Stomach (tissue), 9 donors: ENCODE results near the gene NADK. TPM values are rescaled to one million over a fixed set of nuclear protein-coding genes. Genes with fewer than 3 reads are reported as not detected.

Source experiments
- DNase-seq, 2 donors: peaks; one replicate each; pipeline versions ENCODE4 v3.0.0 to v3.0.0-alpha.2; 2013 to 2019
- H3K27ac ChIP-seq, 5 donors: fragments of 200-600 bp in 4 of 5; sonication (generic) in 4 of 5; one replicate each; pipeline ENCODE4 v1.5.1; 2013 to 2019; ENCODE audit warnings: mild to moderate bottlenecking in 1 of 5, moderate library complexity in 1 of 5
- H3K27me3 ChIP-seq, 3 donors: fragments of 200-600 bp; sonication (generic); one replicate each; pipeline ENCODE4 v1.5.1; 2017 to 2019; ENCODE audit warnings: mixed run types in 1 of 3
- H3K36me3 ChIP-seq, 4 donors: fragments of 200-600 bp; sonication (generic); 1 replicate in 3 of 4; 2 replicates in 1 of 4; pipeline ENCODE4 v1.5.1; 2016 to 2019
- H3K4me1 ChIP-seq, 4 donors: fragments of 200-600 bp; sonication (generic); one replicate each; pipeline ENCODE4 v1.5.1; 2016 to 2019
- H3K4me3 ChIP-seq, 4 donors: fragments of 200-600 bp; sonication (generic) in 3 of 4; one replicate each; pipeline ENCODE4 v1.5.1; 2016 to 2019; ENCODE audit warnings: mild to moderate bottlenecking in 1 of 4
- H3K9me3 ChIP-seq, 4 donors: fragments of 200-600 bp; sonication (generic); one replicate each; pipeline ENCODE4 v1.5.1; 2016 to 2019
- CTCF ChIP-seq, 7 experiments: fragments of 450-650 bp in 4 of 7; fragments of 200-600 bp in 3 of 7; sonication (generic) in 3 of 7; IDR thresholded peaks; one replicate each; pipeline ENCODE4 v1.5.1; 2016 to 2019; ENCODE audit warnings: antibody characterized with exemption in 7 of 7, control low read depth in 2 of 7, mild to moderate bottlenecking in 1 of 7
- EP300 ChIP-seq: sonication (generic); formaldehyde crosslinking; IDR thresholded peaks from one replicate; pipeline ENCODE4 v1.6.1; 2017; ENCODE audit warnings: antibody characterized with exemption
- POLR2A ChIP-seq, 4 donors: fragments of 450-650 bp; IDR thresholded peaks; one replicate each; pipeline ENCODE4 v1.6.1; 2016; ENCODE audit warnings: antibody characterized with exemption in 4 of 4, control low read depth in 2 of 4, mild to moderate bottlenecking in 1 of 4, moderate library complexity in 1 of 4
- POLR2AphosphoS5 ChIP-seq, 3 donors: sonication (generic); formaldehyde crosslinking; IDR thresholded peaks; one replicate each; pipeline ENCODE4 v1.6.1; 2016; ENCODE audit warnings: antibody characterized with exemption in 3 of 3
- WGBS, 5 donors: extraction: QIAGEN DNeasy Blood & Tissue Kit in 3 of 5; methylation state at CpG; one replicate each; pipeline versions ENCODE4 v1.1.5 to v1.1.7; 2013 to 2018; 5-methylcytosine and 5-hydroxymethylcytosine counted together
- intact Hi-C: fragments of 100-400 bp; cut with DNase I; formaldehyde crosslinking; loops from one replicate; pipeline ENCODE4 v1.15.1; 2023; ENCODE audit warnings: low total_unique reads
- polyA plus RNA-seq, 3 donors: library from polyadenylated mRNA; stranded (reverse); fragments of 200-250 nt; gene quantifications; one replicate each; pipeline ENCODE4 v1.2.3, GENCODE V29; 2013
- total RNA-seq, 5 donors: library from RNA; depleted of rRNA; stranded (reverse); fragments of >200 nt; gene quantifications; one replicate each; pipeline versions ENCODE4 v1.1.0 to v1.2.3, GENCODE V29; 2014 to 2016
- donor health status: healthy with polysubstance abuse.
- donor health status: Bipolar disorder and iron deficiency.
- donor health status: healthy.

The NADK gene
- total and polyA plus RNA-seq, 8 donors, result 38.6 to 202 (median 71.4) TPM

GRCh38 chr1:1809489-1809888 is 31.2 kb upstream of the NADK start:
- Histone ChIP-seq H3K27me3 (no peaks in the 10 kb centered on the region), H3K4me1 (no peaks in the 10 kb centered on the region), H3K27ac (no peak overlapping the region), H3K4me3 (no peak overlapping the region), H3K9me3 (no peaks in the 10 kb centered on the region), H3K36me3 (peaks cover 37 to 96% (median 87%) of the 10 kb centered on the region in 4 donors)
- DNase-seq, result no peak
- 89 to 94% (median 94%) methylated on average over 6 of the region's 6 CpGs for WGBS, 5 donors
- TF ChIP-seq POLR2A (IDR thresholded peaks at IDR 0.05) (no peak), EP300 (no peak), POLR2AphosphoS5 (IDR thresholded peaks at IDR 0.05) (no peak), CTCF (IDR thresholded peaks at IDR 0.05) (no peak)
- intact Hi-C loops, result no loop called here

- Histone ChIP-seq H3K27me3 (no peaks in the 10 kb centered on the region), H3K36me3 (peaks cover 44 to 96% (median 87%) of the 10 kb centered on the region in 4 donors), H3K9me3 (no peaks in the 10 kb centered on the region), H3K4me1 (peaks cover 0 to 4% (median 2%) of the 10 kb centered on the region in 4 donors), H3K4me3 (no peak overlapping the region), H3K27ac (no peak overlapping the region)
- no peak for TF ChIP-seq CTCF (IDR thresholded peaks at IDR 0.05)
- no peak for TF ChIP-seq POLR2AphosphoS5 (IDR thresholded peaks at IDR 0.05)
- no peak for TF ChIP-seq POLR2A (IDR thresholded peaks at IDR 0.05)
- TF ChIP-seq EP300, result no peak
- no peak for DNase-seq
- WGBS, 5 donors, result 89 to 97% (median 93%) methylated on average over 10 of the region's 10 CpGs
- intact Hi-C loops, result no loop called here
Observed at GRCh38 chr1:1808206-1808605, 29.9 kb upstream of the NADK start.

- peaks cover 47 to 96% (median 87%) of the 10 kb centered on the region in 4 donors for H3K36me3 ChIP-seq
- 86 to 90% (median 89%) methylated on average over 2 of the region's 2 CpGs for WGBS, 5 donors
- intact Hi-C loops, result no loop called here
- H3K4me3 ChIP-seq, result no peak overlapping the region
- no peaks in the 10 kb centered on the region for H3K9me3 ChIP-seq
- peaks cover 0 to 10% (median 7%) of the 10 kb centered on the region in 4 donors for H3K4me1 ChIP-seq
- no peaks in the 10 kb centered on the region for H3K27me3 ChIP-seq
- TF ChIP-seq POLR2A (IDR thresholded peaks at IDR 0.05) (no peak), CTCF (IDR thresholded peaks at IDR 0.05) (no peak), EP300 (no peak), POLR2AphosphoS5 (IDR thresholded peaks at IDR 0.05) (no peak)
- DNase-seq, result no peak
- H3K27ac ChIP-seq, result no peak overlapping the region
Observed at GRCh38 chr1:1806890-1807289, 28.6 kb upstream of the NADK start.

GRCh38 chr1:1804301-1804700 is 26.0 kb upstream of the NADK start:
- Histone ChIP-seq H3K27me3 (no peaks in the 10 kb centered on the region), H3K4me1 (peaks cover 0 to 10% (median 7%) of the 10 kb centered on the region in 4 donors), H3K27ac (no peak overlapping the region), H3K9me3 (no peaks in the 10 kb centered on the region), H3K36me3 (peaks cover 41 to 97% (median 88%) of the 10 kb centered on the region in 4 donors), H3K4me3 (no peak overlapping the region)
- WGBS, 5 donors, result 93 to 97% (median 96%) methylated on average over 8 of the region's 8 CpGs
- TF ChIP-seq POLR2AphosphoS5 (IDR thresholded peaks at IDR 0.05) (no peak), CTCF (IDR thresholded peaks at IDR 0.05) (no peak), EP300 (no peak), POLR2A (IDR thresholded peaks at IDR 0.05) (no peak)
- intact Hi-C loops, result no loop called here
- DNase-seq, result no peak
